GM19438 (cell line): ENCODE results near the gene ATE1.
"Not testable (repeated sequence)": the region's sequence is repeated elsewhere in the genome, so short reads cannot be mapped to it uniquely, and the experiment has no call there.

Source experiments
- ATAC-seq: cut with Tn5 transposase; IDR thresholded peaks from one replicate; pipeline ENCODE4 v1.9.1; 2021; ENCODE audit warnings: low read depth; ENCODE audit not compliant: unreplicated experiment

ATE1 gene

DNA sequence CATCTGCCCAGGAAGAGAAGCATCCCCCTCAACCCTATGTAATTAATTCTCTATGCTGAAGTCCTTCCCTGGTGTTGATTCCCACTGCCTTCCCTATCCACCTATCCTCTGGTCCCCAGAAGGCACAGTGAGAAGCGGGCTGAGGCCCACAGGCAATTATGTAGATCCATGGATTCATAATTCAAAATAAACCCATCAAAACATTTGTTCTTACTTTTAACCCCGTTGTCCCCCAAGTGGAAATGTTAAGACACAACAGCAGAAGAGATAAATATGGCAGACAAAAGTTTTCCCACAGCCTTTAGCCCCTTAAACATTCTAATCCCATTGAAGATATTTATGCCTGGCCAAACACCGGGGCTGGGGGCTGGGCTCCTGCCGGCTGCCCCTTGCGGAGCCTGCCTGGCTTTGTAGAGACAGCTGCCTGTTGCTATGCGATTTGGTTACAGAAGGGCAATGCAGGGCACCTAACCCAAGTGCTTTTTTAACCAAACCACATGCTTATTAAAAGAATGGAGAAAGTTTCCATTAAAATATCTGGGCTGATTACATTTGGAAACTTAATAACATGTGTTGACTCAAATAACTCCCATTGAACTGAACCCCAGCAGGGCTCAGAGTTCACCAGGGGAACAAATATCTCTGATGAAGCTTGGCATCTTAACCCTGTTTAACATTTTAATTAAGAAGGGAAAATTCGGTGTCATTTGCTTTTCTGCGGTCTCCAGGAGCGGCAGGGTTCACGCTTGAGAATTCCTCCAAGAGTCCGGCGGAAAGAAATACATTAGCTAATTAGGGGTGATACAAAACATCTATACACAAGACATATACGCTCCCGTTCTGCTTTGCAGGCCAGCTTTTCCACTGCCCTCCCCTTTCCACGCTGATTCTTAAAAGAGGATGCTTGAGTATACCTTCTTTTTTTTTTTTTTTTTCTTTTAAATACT, 218.8 kb downstream of the ATE1 start:
- ATAC-seq: no peak

DNA sequence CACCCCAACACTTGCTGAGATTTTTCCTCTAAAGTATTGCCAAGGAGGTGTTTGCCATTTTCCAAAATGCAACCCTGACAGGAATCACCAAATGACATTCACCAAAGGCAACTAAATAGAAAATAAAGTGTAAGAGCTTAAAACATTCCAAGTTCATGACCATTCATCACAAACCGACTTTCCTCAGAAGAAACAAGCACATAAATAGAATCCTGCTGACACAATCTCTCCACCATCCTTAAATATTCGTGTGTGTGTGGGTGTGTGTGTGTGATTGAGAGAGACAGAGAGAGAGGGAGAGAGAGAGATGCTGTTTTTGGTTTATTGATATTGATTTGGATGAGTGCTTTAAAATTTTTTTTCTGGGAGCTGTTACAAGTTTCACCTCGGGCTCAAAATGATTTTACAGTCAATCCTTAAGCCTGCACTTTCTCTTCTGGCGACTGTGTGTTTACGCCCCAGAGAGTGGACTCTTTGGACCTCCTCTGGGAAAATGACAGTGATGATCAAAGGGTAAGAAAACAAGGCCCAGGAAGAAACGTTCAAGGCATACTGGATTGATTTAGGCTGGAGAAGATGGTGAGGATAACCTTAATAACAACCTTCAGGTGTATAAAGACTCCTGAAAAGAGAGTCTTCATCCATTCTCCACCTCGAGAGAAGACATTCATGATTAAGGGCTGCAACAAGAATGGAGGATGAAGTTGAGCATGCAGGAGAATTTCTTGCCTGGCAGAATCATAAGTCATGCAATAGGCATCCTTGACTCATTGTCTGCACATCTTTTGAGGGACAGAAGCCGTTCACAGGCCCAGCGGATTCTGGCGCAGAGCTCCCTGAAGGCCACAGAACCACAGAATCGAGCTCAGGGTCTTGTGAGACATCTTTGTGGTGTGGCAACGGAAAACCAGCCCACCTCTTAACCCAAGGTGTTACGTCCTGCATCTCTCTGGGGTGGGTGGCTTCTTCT, 225.2 kb downstream of the ATE1 start:
- no peak for ATAC-seq

DNA sequence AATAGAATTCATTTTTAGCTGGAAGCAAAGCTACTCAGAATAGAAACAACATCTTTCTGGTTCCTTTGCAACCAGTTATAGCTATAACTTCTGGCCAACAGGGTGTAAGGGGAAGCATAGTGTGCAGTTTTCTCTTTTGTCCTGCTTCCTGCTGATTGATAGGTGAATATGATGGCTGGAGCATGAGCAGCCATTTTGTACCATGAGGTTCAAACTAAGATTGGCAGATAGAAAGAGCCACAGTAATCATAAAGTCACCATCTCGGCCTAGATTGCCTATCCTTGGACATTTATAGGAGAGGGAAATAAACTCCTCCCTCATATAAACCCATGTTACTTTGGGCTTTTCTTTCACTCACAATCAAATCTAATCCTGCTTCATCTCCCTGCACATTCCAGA, 227.4 kb downstream of the ATE1 start:
- no peak for ATAC-seq

DNA sequence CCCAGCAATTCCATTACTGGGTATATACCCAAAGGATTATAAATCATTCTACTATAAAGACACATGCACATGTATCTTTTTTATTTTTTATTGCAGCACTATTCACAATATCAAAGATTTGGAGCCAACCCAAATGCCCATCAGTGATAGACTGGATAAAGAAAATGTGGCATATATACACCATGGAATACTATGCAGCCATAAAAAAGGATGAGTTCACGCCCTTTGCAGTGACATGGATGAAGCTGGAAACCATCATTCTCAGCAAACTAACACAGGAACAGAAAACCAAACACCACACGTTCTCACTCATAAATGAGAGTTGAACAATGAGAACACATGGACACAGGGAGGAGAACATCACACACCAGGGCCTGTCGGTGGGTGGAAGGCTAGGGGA, 228.1 kb downstream of the ATE1 start:
- not testable (repeated sequence) for ATAC-seq

DNA sequence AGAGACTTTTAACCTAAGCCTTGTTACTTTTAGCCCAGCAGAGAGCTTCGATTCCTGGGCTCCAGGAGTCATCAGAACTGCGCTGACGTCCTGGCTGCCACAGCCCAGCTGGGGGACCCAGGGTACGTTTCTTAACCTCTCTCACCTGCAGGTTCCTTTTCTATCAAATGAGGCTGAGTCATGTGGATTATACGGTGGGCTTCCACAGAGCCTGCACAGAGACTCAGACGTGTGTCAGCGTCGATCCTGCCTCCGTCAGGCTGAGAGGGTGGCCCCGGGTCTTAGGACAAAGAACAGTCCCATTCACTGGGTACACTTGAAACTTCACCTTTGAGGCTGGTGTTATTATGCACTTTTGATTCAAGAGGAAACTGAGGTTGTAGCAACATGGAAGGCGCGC, 228.9 kb downstream of the ATE1 start:
- no peak for ATAC-seq

DNA sequence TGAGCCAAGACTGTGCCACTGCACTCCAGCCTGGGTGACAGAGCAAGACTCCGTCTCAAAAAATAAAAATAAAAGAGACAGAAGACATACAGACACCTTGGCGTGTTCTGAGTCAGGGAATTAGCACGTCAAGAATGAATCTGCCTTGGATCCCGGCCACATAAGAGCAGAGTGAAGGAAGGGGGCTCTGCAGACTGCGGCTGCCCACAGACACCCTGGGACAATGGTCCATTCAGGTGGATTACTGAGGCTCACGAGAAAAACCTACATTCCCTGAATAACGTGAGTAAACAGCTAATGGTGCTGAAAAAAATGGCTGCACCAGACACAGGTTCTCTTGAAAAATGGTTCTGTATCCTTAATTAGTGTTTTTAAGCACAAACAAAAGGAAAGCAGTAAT, 229.5 kb downstream of the ATE1 start:
- ATAC-seq: no peak

DNA sequence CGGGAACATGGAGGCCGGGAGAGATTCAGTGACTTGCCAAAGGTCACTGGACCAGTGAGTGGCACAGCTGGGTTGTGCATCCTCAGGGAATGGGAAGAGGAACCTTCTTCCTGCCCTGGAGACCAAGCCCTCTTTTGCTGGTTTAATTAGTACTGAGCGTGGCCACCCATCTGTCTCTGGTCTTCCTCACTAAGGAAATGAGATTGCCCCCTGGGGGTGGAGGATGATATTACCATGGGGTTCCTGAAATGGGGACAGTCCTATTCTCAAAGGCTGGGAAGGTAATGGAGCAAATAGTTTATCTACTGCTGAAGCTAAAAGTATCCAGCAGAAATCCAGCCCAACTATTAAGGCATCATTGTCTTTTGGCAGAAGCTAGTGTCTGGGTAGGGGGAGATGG, 231.0 kb downstream of the ATE1 start:
- ATAC-seq: no peak

DNA sequence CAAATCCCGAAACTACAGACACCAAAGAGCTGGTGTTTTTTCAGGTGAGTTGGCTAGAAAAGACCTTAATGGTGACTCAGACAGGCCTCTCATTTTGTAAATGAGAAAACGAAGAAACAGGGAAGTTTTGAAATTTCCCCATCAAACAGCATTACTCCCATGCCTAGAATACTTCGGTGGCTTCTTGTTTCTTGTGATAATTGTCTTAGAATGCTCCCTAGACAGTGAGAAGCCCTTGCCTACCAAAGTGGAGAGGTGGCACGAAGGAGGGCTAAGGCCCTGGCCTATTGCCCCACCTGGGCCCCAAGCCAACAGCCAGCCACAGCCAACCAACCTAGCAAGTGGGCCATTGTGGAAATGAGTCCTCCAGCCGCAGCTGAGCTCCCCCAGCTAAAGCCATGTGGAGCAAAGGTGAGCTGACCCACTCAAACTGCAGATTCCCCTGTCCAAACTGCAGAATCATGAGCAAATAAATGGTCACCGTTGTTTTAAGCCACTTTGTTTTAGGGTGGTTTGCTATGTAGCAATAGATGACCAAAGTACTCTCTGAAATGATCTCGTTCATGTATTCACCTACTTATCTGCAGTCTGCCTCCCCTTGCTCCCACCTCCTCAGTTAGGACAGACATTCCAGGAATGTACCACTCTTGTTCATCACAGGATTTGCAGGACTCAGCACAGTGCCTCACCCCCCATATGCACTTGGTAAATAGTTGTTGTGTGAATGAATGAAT, 231.9 kb downstream of the ATE1 start:
- ATAC-seq: no peak

DNA sequence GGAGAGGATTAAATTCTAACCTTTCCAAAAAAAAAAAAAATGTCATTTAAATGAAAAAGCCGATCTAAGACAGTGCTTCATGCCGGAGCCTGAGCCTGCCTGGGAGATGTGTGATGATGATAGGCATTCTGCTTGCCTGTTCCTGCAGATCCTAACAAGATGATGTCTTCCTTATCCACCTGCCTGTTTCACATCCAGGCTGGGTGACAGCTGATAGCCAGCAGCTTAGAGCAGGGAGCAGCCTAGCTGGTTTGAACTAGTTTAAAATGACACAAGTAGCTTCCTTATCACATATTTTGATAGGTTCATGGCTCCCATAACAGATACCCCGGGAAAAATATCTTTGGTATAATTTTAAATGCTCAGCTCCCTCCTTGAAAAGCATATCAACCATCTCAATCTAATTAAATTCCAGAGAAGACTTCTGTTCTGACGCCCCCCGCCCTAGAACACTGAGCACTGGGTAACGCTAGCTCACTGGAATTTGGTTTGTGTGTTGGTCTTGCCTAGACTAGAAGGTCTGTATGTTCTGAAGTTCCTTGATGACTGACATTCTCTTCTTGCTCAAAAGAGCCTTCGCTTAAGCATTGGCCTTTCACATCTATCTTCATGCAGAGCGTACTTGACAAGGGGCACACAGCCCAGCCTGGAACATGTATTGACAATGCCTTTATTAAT, 232.7 kb downstream of the ATE1 start:
- ATAC-seq: no peak

DNA sequence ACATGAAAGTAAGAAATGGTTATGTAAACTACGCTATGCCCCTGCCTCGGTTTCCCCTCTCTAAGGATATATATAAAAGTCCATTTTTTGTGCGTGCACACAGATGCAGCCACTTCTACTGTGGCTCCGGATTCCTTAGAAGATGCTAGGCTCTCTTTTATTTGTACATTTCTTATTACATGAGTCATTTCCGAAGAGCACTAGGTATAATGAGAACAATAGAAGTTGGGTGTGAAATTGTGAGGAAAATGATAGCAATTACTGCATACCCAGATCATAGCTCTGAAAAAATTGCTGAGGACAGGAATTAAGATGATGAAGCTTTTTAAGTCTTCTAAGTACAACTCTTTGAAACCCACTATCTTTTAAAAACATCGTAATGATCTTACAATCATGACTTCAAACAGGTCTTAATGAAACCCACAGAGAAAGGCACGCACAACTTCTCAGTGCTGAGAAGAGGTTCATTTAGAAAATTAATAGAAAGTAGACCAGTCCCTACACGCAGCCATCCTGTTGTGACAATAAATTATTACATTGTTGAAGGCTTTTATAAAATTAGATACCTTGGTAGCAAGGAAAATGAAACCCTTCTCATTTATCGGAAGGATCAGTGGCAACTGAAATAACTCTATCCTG, 233.4 kb downstream of the ATE1 start:
- ATAC-seq: no peak

DNA sequence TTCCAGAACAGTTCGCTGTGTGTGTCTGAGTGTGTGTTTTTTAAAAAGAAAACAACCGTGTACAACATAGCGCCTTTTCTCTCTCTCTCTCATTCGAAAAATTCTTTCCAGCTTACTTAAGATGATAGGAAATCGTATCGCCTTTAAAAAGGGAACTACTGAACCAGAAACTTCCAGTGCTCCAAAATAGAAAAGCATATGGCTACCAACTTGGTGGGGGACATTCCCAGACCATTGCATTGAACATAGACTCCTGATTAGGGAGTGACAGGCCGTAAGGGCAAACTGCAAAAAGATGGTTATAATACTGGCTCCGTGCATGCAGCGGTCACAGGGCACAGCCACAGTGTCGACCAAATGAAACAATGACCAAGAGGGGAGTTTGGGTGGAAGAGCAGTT, 235.2 kb downstream of the ATE1 start:
- no peak for ATAC-seq

DNA sequence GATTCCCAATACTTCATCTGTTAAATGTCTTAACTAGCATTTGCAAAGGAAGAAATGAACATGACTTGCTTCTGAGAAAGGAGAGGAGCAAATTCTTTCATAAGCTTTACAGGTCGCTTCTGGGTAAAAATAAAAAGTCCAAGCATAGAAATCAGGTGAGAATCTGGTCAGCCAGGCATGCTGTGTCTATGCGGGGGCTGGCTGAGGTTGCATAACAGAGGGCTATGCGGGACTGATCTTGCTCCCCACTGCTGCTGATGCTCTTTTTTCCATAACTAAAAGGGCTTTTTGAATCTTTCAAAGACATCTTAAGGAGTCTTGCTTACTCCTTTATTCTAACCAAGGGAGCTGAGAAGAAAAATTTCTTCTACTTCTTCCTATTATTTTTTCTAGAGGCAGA, 236.9 kb downstream of the ATE1 start:
- no peak for ATAC-seq
